Fibroblast of gingiva (primary cell): Measurements from ENCODE around the gene OPCML.

ENCODE experiments used
- DNase-seq: peaks from one replicate; pipeline ENCODE4 v3.0.0-alpha.2; 2011; ENCODE audit warnings: low read depth

OPCML gene

GRCh38 chr11:133072858-133073582 lies 459.3 kb downstream of the OPCML start:
- no peak for DNase-seq

GRCh38 chr11:133072378-133072777 lies 459.9 kb downstream of the OPCML start:
- DNase-seq = no peak

GRCh38 chr11:133070791-133071190 lies 461.5 kb downstream of the OPCML start:
- no peak for DNase-seq

GRCh38 chr11:133070021-133070713 lies 462.1 kb downstream of the OPCML start:
- DNase-seq = no peak

GRCh38 chr11:133065847-133066485 lies 466.3 kb downstream of the OPCML start:
- DNase-seq = no peak

- DNase-seq = no peak
Measured at GRCh38 chr11:133064961-133065360, 467.3 kb downstream of the OPCML start.

GRCh38 chr11:133064152-133064877 lies 468.0 kb downstream of the OPCML start:
- DNase-seq = no peak

- DNase-seq = no peak
Measured at GRCh38 chr11:133058501-133058900, 473.8 kb downstream of the OPCML start.

- no peak for DNase-seq
Measured at GRCh38 chr11:133053124-133053776, 479.1 kb downstream of the OPCML start.

- DNase-seq = no peak
Measured at GRCh38 chr11:133052537-133052936, 479.8 kb downstream of the OPCML start.

GRCh38 chr11:133049244-133050019 lies 482.9 kb downstream of the OPCML start:
- no peak for DNase-seq

GRCh38 chr11:133048270-133048669 lies 484.0 kb downstream of the OPCML start:
- no peak for DNase-seq

- DNase-seq = no peak
Measured at GRCh38 chr11:133047771-133048115, 484.6 kb downstream of the OPCML start.

- no peak for DNase-seq
Measured at GRCh38 chr11:133047036-133047770, 485.1 kb downstream of the OPCML start.

- DNase-seq = no peak
Measured at GRCh38 chr11:133046252-133046651, 486.0 kb downstream of the OPCML start.

- DNase-seq = no peak
Measured at GRCh38 chr11:133041928-133042882, 490.1 kb downstream of the OPCML start.

GRCh38 chr11:133041181-133041580 lies 491.1 kb downstream of the OPCML start:
- DNase-seq = no peak

- no peak for DNase-seq
Measured at GRCh38 chr11:133040289-133040900, 491.9 kb downstream of the OPCML start.

- DNase-seq = no peak
Measured at GRCh38 chr11:133038850-133039249, 493.5 kb downstream of the OPCML start.
